CD4-positive, alpha-beta T cell treated with Interleukin-15 for 1 hour (primary cell): ENCODE measurements around the gene LRP11.
"Not testable (repeated sequence)": the region's sequence is repeated elsewhere in the genome, so short reads cannot be mapped to it uniquely, and the experiment has no call there.

Experiments used
- DNase-seq: peaks from one replicate; pipeline ENCODE4 v3.0.0-alpha.2; 2020

LRP11 gene

DNA sequence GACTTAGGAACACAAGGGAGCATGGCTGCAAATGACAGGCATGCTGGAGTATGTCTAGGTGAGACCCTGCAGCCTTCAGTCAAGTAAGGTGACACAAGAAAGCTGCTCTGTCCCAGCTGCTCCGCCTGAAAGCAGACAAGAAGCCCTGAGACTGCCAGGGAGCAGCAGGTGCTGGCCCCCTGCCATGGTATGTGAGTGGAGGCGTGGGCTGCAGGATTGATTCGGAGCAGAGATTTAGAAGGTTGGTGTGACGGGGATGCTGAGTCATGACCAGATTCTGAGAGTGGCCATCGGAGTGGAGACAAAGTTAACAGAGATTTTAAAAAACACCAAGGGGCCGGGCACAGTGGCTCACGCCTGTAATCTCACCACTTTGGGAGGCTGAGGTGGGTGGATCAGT lies 17.8 kb downstream of the LRP11 start:
- no peak for DNase-seq

DNA sequence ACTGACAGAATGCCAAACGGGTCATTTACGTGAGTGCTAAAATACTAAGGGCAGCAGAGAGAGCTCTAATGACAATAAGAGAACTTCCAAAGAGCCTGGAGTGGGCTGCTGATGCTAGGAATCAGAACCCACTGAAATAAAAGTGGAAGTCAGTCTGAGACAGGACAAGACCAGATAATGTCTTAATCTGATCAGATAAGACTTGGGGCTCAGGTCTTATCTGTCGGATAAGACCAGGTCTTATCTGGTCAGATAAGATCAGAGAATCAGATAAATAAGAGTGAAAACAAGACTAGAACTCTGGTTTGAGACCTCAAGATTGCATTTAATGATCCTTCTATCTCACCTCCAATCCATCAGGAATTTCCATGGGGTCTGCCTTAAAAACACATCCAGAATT lies 18.6 kb downstream of the LRP11 start:
- DNase-seq: no peak

GRCh38 chr6:149844480-149844879 lies 19.7 kb downstream of the LRP11 start:
- DNase-seq: no peak

DNA sequence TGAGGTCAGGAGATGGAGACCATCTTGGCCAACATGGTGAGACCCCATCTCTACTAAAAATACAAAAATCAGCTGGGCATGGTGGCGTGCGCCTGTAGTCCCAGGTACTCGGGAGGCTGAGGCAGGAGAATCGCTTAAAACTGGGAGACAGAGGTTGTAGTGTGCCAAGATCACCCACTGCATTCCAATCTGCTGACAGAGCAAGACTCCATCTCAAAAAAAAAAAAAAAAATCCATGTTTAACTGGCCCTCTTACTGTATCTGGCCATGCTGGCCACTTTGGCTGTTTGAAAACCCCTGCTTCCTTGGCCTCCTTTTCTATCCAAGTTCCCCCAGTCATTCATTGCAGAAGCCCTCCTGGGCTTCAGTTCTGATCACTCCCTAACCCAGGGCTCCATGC lies 20.1 kb downstream of the LRP11 start:
- not testable (repeated sequence) for DNase-seq

- DNase-seq: no peak
Measured at GRCh38 chr6:149843051-149843633, 21.0 kb downstream of the LRP11 start.

DNA sequence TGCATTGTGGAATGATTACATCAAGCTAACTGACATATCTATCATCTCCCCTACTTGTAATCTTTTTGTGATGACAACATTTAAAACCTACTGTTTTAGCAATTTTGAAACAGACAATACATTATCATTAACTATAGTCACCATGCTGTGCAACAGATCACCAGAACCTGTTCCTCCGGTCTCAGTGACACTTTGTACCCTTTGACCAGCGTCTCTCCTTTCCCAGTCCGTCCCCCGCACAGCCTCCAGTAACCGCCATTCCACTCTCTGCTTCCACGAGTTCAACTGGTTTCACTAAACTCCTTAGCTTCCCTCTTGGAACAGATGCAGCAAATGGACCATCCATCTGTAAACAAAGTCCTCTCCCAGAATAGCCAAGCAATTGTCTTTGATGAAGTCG lies 21.8 kb downstream of the LRP11 start:
- no peak for DNase-seq

- DNase-seq: no peak
Measured at GRCh38 chr6:149840345-149841075, 23.6 kb downstream of the LRP11 start.

GRCh38 chr6:149834513-149835481 lies 29.4 kb downstream of the LRP11 start:
- DNase-seq: peak; percentile 52

DNA sequence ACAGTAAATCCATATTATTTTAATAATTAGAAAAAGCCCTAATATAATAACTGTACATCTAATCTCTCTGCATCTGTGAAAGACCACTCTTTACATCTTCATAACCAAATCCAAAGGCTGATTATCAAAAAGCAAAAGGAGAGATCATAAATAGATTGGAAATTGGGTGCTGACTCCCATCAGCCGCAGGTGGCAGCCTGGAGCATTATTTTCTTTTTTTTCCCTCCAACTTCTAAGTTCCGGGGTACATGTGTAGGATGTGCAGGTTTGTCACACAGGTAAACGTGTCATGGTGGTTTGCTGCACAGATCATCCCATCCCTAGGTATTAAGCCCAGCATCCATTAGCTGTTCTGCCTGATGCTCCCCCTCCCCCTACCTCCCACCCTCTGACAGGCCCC lies 30.5 kb downstream of the LRP11 start:
- no peak for DNase-seq

- no peak for DNase-seq
Measured at GRCh38 chr6:149831308-149831820, 32.8 kb downstream of the LRP11 start.

DNA sequence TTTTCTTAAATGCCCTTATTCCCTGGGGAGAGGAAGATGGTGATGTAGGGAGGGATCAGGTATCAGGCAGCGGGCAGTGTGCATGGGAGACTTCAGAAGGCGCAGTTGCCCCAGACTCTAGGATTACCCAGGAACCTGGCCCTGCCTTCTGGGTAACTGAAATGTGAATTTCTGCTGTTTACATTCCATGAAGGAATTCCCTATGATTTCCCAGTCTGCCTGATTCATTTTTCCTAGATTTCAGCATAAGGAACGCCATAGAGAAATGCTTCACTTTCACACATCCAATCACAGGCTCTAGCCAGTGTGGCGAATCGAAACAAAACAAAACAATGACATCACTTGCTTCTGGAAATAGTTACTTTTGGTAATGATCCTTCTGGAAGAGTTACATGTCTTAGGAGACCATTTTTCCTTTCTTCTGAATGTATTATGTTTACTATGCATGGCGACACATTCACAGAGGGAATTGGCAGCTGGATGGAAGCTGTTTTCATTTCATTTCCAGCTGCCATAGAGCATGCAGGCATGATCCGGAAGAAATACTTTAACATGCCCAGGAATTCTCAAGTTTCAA lies 33.3 kb downstream of the LRP11 start:
- no peak for DNase-seq

DNA sequence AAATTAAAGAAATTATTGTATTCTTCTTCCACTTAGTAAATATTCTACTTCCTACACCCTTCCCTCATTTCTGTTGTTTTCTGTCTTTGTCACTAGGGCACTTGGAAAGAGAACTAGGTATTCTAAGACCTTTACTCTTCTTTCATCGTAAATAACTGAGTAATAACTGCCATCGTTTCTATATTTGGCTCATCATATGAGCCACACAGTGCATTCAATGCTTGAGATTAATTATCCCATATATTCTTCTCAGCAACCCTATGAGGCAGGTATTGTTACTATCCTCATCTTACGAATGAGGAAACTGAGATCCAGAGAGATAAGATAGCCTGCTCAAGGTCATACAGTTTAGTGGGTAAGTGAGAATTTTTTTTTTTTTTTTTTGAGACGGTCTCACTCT lies 38.9 kb downstream of the LRP11 start:
- DNase-seq: no peak

- no peak for DNase-seq
Measured at GRCh38 chr6:149823013-149823412, 41.1 kb downstream of the LRP11 start.

GRCh38 chr6:149821492-149821891 lies 42.7 kb downstream of the LRP11 start:
- DNase-seq: no peak

- no peak for DNase-seq
Measured at GRCh38 chr6:149820506-149820905, 43.7 kb downstream of the LRP11 start.

- no peak for DNase-seq
Measured at GRCh38 chr6:149815788-149816187, 48.4 kb downstream of the LRP11 start.

- no peak for DNase-seq
Measured at GRCh38 chr6:149813351-149813750, 50.8 kb downstream of the LRP11 start.

- no peak for DNase-seq
Measured at GRCh38 chr6:149809798-149810197, 54.4 kb downstream of the LRP11 start.

- DNase-seq: no peak
Measured at GRCh38 chr6:149806127-149806526, 58.0 kb downstream of the LRP11 start.

GRCh38 chr6:149783551-149783950 lies 80.6 kb downstream of the LRP11 start:
- no peak for DNase-seq

- DNase-seq: no peak
Measured at GRCh38 chr6:149782337-149782736, 81.8 kb downstream of the LRP11 start.

DNA sequence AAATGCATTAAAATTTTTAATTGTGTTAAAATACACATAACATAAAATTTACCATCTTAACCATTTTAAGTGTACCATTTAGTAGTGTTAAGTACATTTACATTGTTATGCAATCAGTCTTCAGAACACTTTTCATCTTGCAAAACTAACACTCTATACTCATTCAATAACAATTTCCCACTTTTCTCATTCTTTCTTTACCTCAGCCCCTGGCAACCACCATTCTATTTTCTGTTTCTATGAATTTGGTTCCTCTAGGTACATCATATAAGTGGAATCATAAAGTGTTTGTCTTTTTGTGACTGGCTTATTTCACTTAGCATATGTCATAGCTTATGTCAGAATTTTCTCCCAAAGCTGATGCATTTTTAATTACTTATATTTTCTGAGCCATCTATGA lies 82.4 kb downstream of the LRP11 start:
- DNase-seq: no peak

- DNase-seq: no peak
Measured at GRCh38 chr6:149779644-149779963, 84.6 kb downstream of the LRP11 start.
